Psoas muscle (tissue), 8 donors: Measurements from ENCODE around the gene ITPK1. TPM values are rescaled to one million over a fixed set of nuclear protein-coding genes. Genes with fewer than 3 reads are reported as not detected.

Experiments used
- ATAC-seq, 4 donors: fragments of 200-7000 bp; cut with Tn5 transposase; one replicate each; pipeline ENCODE4 v1.9.1; 2020; ENCODE audit warnings: moderate library complexity in 3 of 4, mild to moderate bottlenecking in 2 of 4
- DNase-seq, 2 donors: peaks; one replicate each; pipeline ENCODE4 v3.0.0-alpha.2; 2020
- H3K27ac ChIP-seq: fragments of 200-600 bp; one replicate; pipeline ENCODE4 v1.8.0; 2022
- H3K27me3 ChIP-seq, 3 donors: fragments of 200-600 bp in 1 of 3; one replicate each; pipeline versions ENCODE4 v1.6.1 to v1.8.0; 2013 to 2022; ENCODE audit warnings: low read length in 2 of 3, mild to moderate bottlenecking in 2 of 3, moderate library complexity in 1 of 3; ENCODE audit not compliant: insufficient read depth in 3 of 3
- H3K36me3 ChIP-seq, 2 donors: fragments of 200-600 bp in 1 of 2; one replicate each; pipeline versions ENCODE4 v1.6.1 to v1.8.0; 2013 to 2022; ENCODE audit warnings: low read depth in 1 of 2, mild to moderate bottlenecking in 1 of 2, moderate library complexity in 1 of 2; ENCODE audit not compliant: insufficient read depth in 1 of 2
- H3K4me1 ChIP-seq: fragments of 200-600 bp; one replicate; pipeline ENCODE4 v1.8.0; 2022
- H3K4me3 ChIP-seq: fragments of 200-600 bp; one replicate; pipeline ENCODE4 v1.8.0; 2022; ENCODE audit warnings: mild to moderate bottlenecking
- H3K9me3 ChIP-seq: fragments of 200-600 bp; one replicate; pipeline ENCODE4 v1.8.0; 2022
- WGBS, 3 donors: extraction: QIAGEN DNeasy Blood & Tissue Kit; methylation state at CpG; one replicate each; pipeline versions ENCODE4 v1.1.6 to v1.1.7; 2013; 5-methylcytosine and 5-hydroxymethylcytosine counted together
- intact Hi-C, 2 donors: fragments of 100-400 bp; cut with DNase I; formaldehyde crosslinking; loops; one replicate each; pipeline versions ENCODE4 v1.11.0 to v1.14.2; 2022
- polyA plus RNA-seq, 3 donors: library from polyadenylated mRNA; stranded (reverse); fragments of 200-250 nt; gene quantifications; one replicate each; pipeline ENCODE4 v1.2.3, GENCODE V29; 2013
- total RNA-seq, 4 donors: library from RNA; stranded (reverse); fragmentation: NEBNext Ultra II Directional in 2 of 4; extraction: Animal tissue kit (Norgen Biotek cat#: 25700) in 2 of 4; gene quantifications; one replicate each; pipeline versions ENCODE4 v1.2.1 to v1.2.4, GENCODE V29; 2021 to 2023
- TF ChIP-seq, protein P1 (sequence below): fragments of 200-600 bp; IDR thresholded peaks from one replicate; pipeline ENCODE4 v1.8.0; 2022; ENCODE audit warnings: antibody characterized with exemption
- donor health status: healthy with polysubstance abuse.
- donor health status: DM: no; HTN: no; CAD: no; lungs with moderate emphysema.
- donor health status: Bipolar disorder and iron deficiency.
- donor health status: healthy.
- donor health status: DM: yes; HTN: yes; CAD: no.
- donor health status: DM: no; HTN: no; CAD: no.
- donor health status: DM: no; HTN: no; CAD: no.
- donor health status: DM: yes; HTN: yes; CAD: no.

The ITPK1 gene
- total and polyA plus RNA-seq, 7 donors: 30.0 to 61.1 (median 42.7) TPM

DNA sequence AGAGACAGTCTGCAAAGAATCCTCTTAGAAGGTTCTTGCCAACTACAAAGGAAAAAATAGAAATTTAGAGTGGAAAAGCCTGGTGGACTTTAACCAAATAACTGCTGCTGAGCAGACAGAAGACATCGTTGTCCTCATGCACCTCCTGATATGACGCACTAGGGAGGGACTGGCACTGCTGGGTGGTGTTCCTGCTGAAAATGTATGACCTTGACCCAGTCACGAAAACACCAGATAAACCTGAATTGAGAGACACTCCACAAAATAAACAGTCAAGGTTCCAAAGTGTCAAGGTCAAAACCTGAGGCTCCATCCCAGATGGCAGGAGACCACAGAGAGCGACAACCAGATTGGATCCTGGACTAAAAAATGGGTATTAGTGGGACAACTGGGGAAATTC, 130.8 kb downstream of the ITPK1 start:
- TF ChIP-seq, protein P1, sequence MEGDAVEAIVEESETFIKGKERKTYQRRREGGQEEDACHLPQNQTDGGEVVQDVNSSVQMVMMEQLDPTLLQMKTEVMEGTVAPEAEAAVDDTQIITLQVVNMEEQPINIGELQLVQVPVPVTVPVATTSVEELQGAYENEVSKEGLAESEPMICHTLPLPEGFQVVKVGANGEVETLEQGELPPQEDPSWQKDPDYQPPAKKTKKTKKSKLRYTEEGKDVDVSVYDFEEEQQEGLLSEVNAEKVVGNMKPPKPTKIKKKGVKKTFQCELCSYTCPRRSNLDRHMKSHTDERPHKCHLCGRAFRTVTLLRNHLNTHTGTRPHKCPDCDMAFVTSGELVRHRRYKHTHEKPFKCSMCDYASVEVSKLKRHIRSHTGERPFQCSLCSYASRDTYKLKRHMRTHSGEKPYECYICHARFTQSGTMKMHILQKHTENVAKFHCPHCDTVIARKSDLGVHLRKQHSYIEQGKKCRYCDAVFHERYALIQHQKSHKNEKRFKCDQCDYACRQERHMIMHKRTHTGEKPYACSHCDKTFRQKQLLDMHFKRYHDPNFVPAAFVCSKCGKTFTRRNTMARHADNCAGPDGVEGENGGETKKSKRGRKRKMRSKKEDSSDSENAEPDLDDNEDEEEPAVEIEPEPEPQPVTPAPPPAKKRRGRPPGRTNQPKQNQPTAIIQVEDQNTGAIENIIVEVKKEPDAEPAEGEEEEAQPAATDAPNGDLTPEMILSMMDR: no peak
- Histone ChIP-seq H3K4me3 (no peak overlapping the region), H3K27ac (no peak overlapping the region), H3K4me1 (no peaks in the 10 kb centered on the region), H3K9me3 (peaks cover 3% of the 10 kb centered on the region), H3K27me3 (no peaks in the 10 kb centered on the region), H3K36me3 (no peaks in the 10 kb centered on the region)
- 83 to 86% (median 83%) methylated on average over 4 of the region's 4 CpGs for WGBS, 3 donors
- intact Hi-C loops: no loop called here
- no peak for DNase-seq
- ATAC-seq: no peak

DNA sequence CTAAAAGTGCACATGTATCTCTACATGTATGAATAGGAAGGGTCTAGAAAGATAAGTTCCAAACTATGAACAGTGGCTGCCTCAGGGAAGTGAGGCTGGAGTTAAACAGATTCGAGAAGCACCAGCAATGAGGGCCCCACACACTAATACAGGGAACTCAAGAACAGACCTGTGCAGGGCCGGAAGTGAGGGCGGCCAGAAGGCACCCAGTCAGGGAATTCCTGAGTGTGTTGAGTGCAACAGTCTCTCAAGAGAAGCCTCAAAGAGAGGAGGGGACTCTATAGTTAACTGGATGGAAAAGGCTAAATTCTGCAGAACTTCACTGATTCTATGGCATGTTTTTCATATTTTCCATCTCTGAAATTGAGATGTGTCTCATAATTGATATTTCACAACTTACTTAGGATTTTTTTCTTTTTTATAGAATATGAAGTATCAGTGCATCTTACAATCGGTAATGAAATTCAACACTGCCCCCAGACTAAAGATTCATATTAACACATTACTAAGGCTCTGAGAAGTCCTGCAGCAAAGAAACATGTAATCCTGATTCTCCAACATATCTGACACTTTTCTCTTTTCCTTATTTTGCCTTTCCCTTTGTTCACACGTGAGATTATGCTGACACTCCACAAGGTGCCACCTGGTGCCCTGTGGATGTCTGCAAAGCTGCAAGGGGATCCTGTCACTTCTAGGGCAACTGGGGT, 131.5 kb downstream of the ITPK1 start:
- 81 to 91% (median 88%) methylated on average over 5 of the region's 5 CpGs for WGBS, 3 donors
- TF ChIP-seq, protein P1: no peak
- ATAC-seq (no peak), DNase-seq (no peak)
- no peaks in the 10 kb centered on the region for H3K4me1 ChIP-seq
- H3K9me3 ChIP-seq: peaks cover 3% of the 10 kb centered on the region
- no peak overlapping the region for H3K27ac ChIP-seq
- H3K36me3 ChIP-seq: no peaks in the 10 kb centered on the region
- H3K4me3 ChIP-seq: no peak overlapping the region
- H3K27me3 ChIP-seq: no peaks in the 10 kb centered on the region
- intact Hi-C loops: no loop called here

DNA sequence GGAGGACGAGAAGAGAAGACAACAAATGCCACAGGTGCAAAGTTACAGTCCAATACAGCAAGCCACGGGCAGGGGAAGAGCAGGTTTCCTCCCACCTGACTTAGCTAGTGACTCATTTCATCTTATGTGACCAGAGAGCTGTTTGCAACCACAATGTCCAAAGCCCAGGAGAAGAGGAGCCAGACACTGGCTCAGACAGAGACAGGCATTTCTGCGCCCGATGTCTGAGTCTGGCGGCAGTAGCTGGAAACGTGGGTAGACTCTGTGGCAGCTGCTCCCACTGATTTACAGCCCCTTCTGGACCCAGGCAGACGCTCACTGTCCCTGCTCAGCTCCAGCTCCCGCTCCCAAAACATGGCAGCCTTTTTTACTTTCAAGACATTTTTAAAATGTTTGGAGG, 132.8 kb downstream of the ITPK1 start:
- no peak overlapping the region for H3K27ac ChIP-seq

DNA sequence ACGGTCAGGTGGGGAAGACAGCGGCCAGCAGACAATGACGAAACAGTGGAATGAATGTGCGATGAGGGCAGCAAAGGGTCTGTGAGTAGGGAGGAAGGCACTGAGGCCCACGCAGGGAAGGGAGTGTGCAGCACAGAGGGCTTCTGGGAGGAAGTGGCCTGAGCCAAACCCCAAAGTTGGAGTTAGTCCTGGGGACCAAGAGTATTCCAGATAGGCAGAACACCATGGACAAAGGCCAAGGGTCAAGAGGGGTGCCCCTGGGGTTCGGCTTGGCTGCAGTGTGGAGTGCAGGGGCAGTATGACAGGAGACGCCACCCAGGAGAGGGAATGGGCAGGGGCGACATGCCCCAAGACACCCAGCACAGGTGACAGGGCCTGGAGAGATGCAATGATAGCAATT, 134.0 kb downstream of the ITPK1 start:
- H3K27ac ChIP-seq: no peak overlapping the region
- no peaks in the 10 kb centered on the region for H3K27me3 ChIP-seq
- no peak overlapping the region for H3K4me3 ChIP-seq
- no peaks in the 10 kb centered on the region for H3K4me1 ChIP-seq
- no peaks in the 10 kb centered on the region for H3K36me3 ChIP-seq
- WGBS, 3 donors: 94 to 99% (median 97%) methylated on average over 8 of the region's 8 CpGs
- intact Hi-C loops: no loop called here
- ATAC-seq (no peak), DNase-seq (no peak)
- peaks cover 15% of the 10 kb centered on the region for H3K9me3 ChIP-seq
- TF ChIP-seq, protein P1: no peak

More for the DNA sequence above, 132.8 kb downstream of the ITPK1 start:
- Histone ChIP-seq H3K36me3 (no peaks in the 10 kb centered on the region), H3K9me3 (peaks cover 15% of the 10 kb centered on the region), H3K4me3 (no peak overlapping the region), H3K4me1 (no peaks in the 10 kb centered on the region), H3K27me3 (no peaks in the 10 kb centered on the region)
- WGBS, 3 donors: 40 to 47% (median 46%) methylated on average over 8 of the region's 8 CpGs
- DNase-seq (no peak), ATAC-seq (peak in 1 of 4 donors; percentile 37)
- TF ChIP-seq, protein P1: no peak
- intact Hi-C loops: no loop called here

DNA sequence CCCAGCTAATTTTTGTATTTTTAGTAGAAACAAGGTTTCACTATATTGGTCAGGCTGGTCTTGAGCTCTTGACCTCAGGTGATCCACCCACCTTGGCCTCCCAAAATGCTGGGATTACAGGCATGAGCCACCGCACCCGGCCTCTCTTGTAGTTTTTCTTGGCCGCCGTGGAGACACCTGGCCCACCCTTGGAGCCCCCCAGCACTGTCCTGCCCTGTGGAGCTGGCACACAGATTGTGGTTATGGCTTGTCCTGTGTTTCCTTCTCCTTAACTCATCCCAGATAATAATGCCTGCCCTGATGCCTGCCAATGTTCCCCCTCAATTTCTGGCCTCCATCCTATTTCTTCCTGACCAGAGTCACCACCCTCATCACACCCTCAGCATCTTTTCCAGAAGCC, 134.9 kb downstream of the ITPK1 start:
- WGBS, 3 donors: 96 to 98% (median 98%) methylated on average over 4 of the region's 4 CpGs
- Histone ChIP-seq H3K4me1 (no peaks in the 10 kb centered on the region), H3K36me3 (no peaks in the 10 kb centered on the region), H3K4me3 (no peak overlapping the region), H3K27ac (no peak overlapping the region), H3K9me3 (peaks cover 15% of the 10 kb centered on the region), H3K27me3 (no peaks in the 10 kb centered on the region)
- DNase-seq: no peak
- TF ChIP-seq, protein P1: no peak
- no peak for ATAC-seq
- intact Hi-C loops: no loop called here
